DND-41 (cell line): Measurements from ENCODE around the gene KERA.
"Not testable (repeated sequence)": the region's sequence is repeated elsewhere in the genome, so short reads cannot be mapped to it uniquely, and the experiment has no call there.

Experiments used
- ATAC-seq: fragments of 200-7000 bp; cut with Tn5 transposase; 3 replicates; pipeline ENCODE4 v1.9.1; 2021; ENCODE audit warnings: low read depth; ENCODE audit not compliant: insufficient read depth
- DNase-seq: peaks from one replicate; pipeline ENCODE4 v3.0.0-alpha.2; 2020
- H2AFZ ChIP-seq: 2 replicates; pipeline ENCODE4 v1.6.0; 2012; ENCODE audit warnings: low read depth, low read length
- H3K27ac ChIP-seq: 2 replicates; pipeline ENCODE4 v1.5.1; 2012; ENCODE audit warnings: low read length, inconsistent platforms
- H3K27me3 ChIP-seq: fragments of 200-600 bp; sonication (generic); 2 replicates; pipeline ENCODE4 v1.6.0; 2012; ENCODE audit warnings: low read length, mild to moderate bottlenecking, inconsistent platforms; ENCODE audit not compliant: insufficient read depth, poor library complexity
- H3K36me3 ChIP-seq: 2 replicates; pipeline ENCODE4 v1.5.1; 2012; ENCODE audit warnings: low read length, inconsistent platforms; ENCODE audit not compliant: insufficient read depth
- H3K4me1 ChIP-seq: 2 replicates; pipeline ENCODE4 v1.5.1; 2012; ENCODE audit warnings: mild to moderate bottlenecking, low read length; ENCODE audit not compliant: insufficient read depth
- H3K4me2 ChIP-seq: 2 replicates; pipeline ENCODE4 v1.6.0; 2012; ENCODE audit warnings: mild to moderate bottlenecking, moderate library complexity, low read length, inconsistent platforms; ENCODE audit not compliant: insufficient read depth
- H3K4me3 ChIP-seq, 2 experiments: fragments of 200-600 bp in 1 of 2; shearing (Covaris generic) in 1 of 2; 2 replicates each; pipeline ENCODE4 v1.5.1; 2012 to 2016; ENCODE audit warnings: inconsistent platforms in 2 of 2, low read length in 2 of 2, mild to moderate bottlenecking in 2 of 2, low read depth in 1 of 2, moderate library complexity in 1 of 2
- H3K79me2 ChIP-seq: 2 replicates; pipeline ENCODE4 v1.6.0; 2012; ENCODE audit warnings: low read length, inconsistent platforms; ENCODE audit not compliant: insufficient read depth
- H3K9ac ChIP-seq: 2 replicates; pipeline ENCODE4 v1.6.0; 2012; ENCODE audit warnings: low read depth, mild to moderate bottlenecking, inconsistent platforms, low read length, moderate library complexity
- H3K9me3 ChIP-seq: 2 replicates; pipeline ENCODE4 v1.5.1; 2012; ENCODE audit warnings: low read length, moderate library complexity, mild to moderate bottlenecking, inconsistent platforms; ENCODE audit not compliant: insufficient read depth, severe bottlenecking
- H4K20me1 ChIP-seq: 2 replicates; pipeline ENCODE4 v1.6.0; 2012; ENCODE audit warnings: low read length; ENCODE audit not compliant: insufficient read depth
- EZH2 ChIP-seq: IDR thresholded peaks from 3 replicates; pipeline ENCODE4 v1.6.1; 2012; ENCODE audit warnings: borderline replicate concordance, low read depth, mild to moderate bottlenecking, moderate library complexity, low read length, inconsistent platforms; ENCODE audit not compliant: severe bottlenecking
- TF ChIP-seq, protein P1 (sequence below): IDR thresholded peaks from 2 replicates; pipeline ENCODE4 v1.5.1; 2012; ENCODE audit warnings: borderline replicate concordance, low read length, moderate library complexity, mild to moderate bottlenecking; ENCODE audit not compliant: poor library complexity, severe bottlenecking; ENCODE audit errors: extremely low read depth

KERA gene

DNA sequence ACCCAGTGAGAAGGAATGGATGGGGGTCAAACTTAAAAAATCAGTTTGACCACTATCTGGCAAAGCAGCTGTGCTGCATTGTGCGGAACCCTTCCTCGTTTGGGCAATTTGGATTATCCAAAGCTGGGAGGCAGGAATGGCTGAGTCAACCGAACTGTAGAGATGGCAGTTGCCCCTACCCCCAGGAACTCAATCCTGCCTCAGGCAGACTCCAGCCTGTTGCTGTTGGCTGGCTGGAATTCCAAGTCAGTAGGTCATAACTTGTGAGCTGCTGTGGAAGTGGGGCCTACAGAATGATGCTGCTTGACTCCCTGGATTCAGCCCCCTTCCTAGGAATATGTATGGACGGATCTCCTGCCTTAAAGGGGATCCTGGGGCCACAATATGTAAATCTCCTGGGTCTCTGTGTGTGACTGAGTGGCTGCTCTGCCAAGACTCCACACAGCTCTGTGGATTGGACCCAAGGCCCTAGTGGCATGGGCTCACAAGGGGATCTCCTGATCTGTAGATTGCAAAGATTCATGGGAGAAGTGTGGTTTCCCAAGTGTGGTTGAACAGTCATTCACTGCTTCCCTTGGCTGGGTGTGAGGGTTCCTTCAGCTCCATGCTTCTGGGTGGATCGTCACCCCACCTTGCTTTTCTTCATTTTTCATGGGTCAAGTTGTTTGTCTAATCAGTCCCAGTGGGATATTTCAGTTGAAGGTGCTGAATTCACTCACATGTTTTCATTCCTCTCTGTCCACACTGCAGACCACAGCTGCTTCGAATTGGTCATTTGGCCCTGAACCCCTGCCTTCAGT, 34.3 kb upstream of the KERA start:
- ATAC-seq (no peak), DNase-seq (no peak)
- TF ChIP-seq, protein P1, sequence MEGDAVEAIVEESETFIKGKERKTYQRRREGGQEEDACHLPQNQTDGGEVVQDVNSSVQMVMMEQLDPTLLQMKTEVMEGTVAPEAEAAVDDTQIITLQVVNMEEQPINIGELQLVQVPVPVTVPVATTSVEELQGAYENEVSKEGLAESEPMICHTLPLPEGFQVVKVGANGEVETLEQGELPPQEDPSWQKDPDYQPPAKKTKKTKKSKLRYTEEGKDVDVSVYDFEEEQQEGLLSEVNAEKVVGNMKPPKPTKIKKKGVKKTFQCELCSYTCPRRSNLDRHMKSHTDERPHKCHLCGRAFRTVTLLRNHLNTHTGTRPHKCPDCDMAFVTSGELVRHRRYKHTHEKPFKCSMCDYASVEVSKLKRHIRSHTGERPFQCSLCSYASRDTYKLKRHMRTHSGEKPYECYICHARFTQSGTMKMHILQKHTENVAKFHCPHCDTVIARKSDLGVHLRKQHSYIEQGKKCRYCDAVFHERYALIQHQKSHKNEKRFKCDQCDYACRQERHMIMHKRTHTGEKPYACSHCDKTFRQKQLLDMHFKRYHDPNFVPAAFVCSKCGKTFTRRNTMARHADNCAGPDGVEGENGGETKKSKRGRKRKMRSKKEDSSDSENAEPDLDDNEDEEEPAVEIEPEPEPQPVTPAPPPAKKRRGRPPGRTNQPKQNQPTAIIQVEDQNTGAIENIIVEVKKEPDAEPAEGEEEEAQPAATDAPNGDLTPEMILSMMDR, result no peak
- no peak for TF ChIP-seq EZH2
- Histone ChIP-seq H3K27ac (no peak overlapping the region), H3K79me2 (no peaks in the 10 kb centered on the region), H3K4me2 (no peak overlapping the region), H3K4me1 (no peaks in the 10 kb centered on the region), H3K36me3 (no peaks in the 10 kb centered on the region), H3K27me3 (no peaks in the 10 kb centered on the region), H2AFZ (no peak overlapping the region), H3K9ac (no peak overlapping the region), H3K4me3 (no peak overlapping the region), H4K20me1 (no peaks in the 10 kb centered on the region), H3K9me3 (no peaks in the 10 kb centered on the region)

DNA sequence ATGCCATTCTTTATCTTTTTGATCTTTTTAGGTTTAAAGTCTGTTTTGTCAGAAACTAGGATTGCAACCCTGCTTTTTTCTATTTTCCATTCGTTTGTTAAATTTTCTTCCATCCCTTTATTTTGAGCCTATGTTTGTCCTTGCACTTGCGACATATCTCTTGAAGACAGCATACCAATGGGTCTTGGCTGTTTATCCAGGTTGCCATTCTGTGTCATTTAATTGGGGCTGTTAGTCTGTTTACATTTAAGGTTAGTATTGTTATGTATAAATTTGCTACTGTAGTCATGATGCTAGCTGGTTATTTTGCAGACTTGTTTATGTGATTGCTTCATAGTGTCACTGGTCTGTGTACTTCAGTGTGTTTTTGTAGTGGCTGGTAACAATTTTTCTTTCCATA, 32.1 kb upstream of the KERA start:
- ATAC-seq, result not testable (repeated sequence)

GRCh38 chr12:91080041-91080440, 22.2 kb upstream of the KERA start:
- no peaks in the 10 kb centered on the region for H3K4me1 ChIP-seq
- ATAC-seq (no peak), DNase-seq (no peak)
- no peak overlapping the region for H2AFZ ChIP-seq
- H3K36me3 ChIP-seq, result no peaks in the 10 kb centered on the region
- no peak overlapping the region for H3K27ac ChIP-seq
- H3K27me3 ChIP-seq, result peaks cover 5% of the 10 kb centered on the region
- TF ChIP-seq, protein P1, result no peak
- TF ChIP-seq EZH2, result no peak
- no peaks in the 10 kb centered on the region for H3K79me2 ChIP-seq
- H4K20me1 ChIP-seq, result no peaks in the 10 kb centered on the region
- no peak overlapping the region for H3K4me2 ChIP-seq
- H3K9me3 ChIP-seq, result no peaks in the 10 kb centered on the region
- H3K9ac ChIP-seq, result no peak overlapping the region
- H3K4me3 ChIP-seq, result no peak overlapping the region

More for the DNA sequence above, 32.1 kb upstream of the KERA start:
- H4K20me1 ChIP-seq, H3K79me2 ChIP-seq, H3K4me2 ChIP-seq, DNase-seq, H3K9ac ChIP-seq, H3K4me1 ChIP-seq, H3K27me3 ChIP-seq, H3K4me3 ChIP-seq, H3K36me3 ChIP-seq, H2AFZ ChIP-seq, H3K9me3 ChIP-seq, H3K27ac ChIP-seq: not testable (repeated sequence)

DNA sequence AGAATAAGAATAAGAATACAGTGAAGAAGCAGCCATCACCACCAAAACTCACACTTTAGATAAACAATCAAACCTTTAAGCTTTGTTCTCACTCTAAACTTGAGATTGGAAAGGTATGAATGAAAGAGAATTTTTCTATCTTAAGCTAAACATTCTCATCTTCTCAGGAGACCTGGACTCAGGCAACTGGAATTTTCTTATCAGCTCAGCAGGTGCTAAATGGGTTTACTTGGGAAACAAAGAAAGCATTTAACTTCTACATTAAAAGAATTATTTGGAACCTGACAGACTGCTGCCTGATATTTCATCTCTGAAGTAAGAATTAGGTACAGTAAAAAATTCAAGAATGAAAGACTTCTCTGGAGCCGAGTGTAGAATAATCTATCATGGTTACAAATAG, 20.7 kb upstream of the KERA start:
- no peaks in the 10 kb centered on the region for H3K36me3 ChIP-seq
- no peak overlapping the region for H3K4me3 ChIP-seq
- no peaks in the 10 kb centered on the region for H3K9me3 ChIP-seq
- H3K4me1 ChIP-seq, result no peaks in the 10 kb centered on the region
- H3K9ac ChIP-seq, result no peak overlapping the region
- no peak overlapping the region for H3K27ac ChIP-seq
- DNase-seq (no peak), ATAC-seq (no peak)
- TF ChIP-seq EZH2, result no peak
- TF ChIP-seq, protein P1, result no peak
- no peak overlapping the region for H3K4me2 ChIP-seq
- peaks cover 5% of the 10 kb centered on the region for H3K27me3 ChIP-seq
- no peaks in the 10 kb centered on the region for H4K20me1 ChIP-seq
- no peaks in the 10 kb centered on the region for H3K79me2 ChIP-seq
- H2AFZ ChIP-seq, result no peak overlapping the region
